Thoracic aorta (tissue), 2 donors: ENCODE data around the gene KCNK1. TPM values are rescaled to one million over a fixed set of nuclear protein-coding genes. Genes with fewer than 3 reads are reported as not detected.
"Not testable (repeated sequence)": the region's sequence is repeated elsewhere in the genome, so short reads cannot be mapped to it uniquely, and the experiment has no call there.

Experiments
- ATAC-seq: fragments of 150-250 bp; one replicate; pipeline ENCODE4 v1.8.0; 2017; ENCODE audit warnings: low read depth; ENCODE audit not compliant: insufficient number of reproducible peaks, low FRiP score
- DNase-seq: peaks from one replicate; pipeline ENCODE4 v3.0.0-alpha.2; 2020; ENCODE audit warnings: low spot score
- H3K27ac ChIP-seq, 2 donors: fragments of 200-600 bp; sonication (generic); 1 replicate in 1 of 2; 2 replicates in 1 of 2; pipeline ENCODE4 v1.5.1; 2016; ENCODE audit warnings: mild to moderate bottlenecking in 2 of 2, moderate library complexity in 2 of 2
- H3K27me3 ChIP-seq: fragments of 200-600 bp; sonication (generic); replicated peaks from 2 replicates; pipeline ENCODE4 v1.6.0; 2016; ENCODE audit warnings: mild to moderate bottlenecking; ENCODE audit not compliant: insufficient read depth
- H3K36me3 ChIP-seq: fragments of 200-600 bp; sonication (generic); one replicate; pipeline ENCODE4 v1.5.1; 2016
- H3K4me1 ChIP-seq, 2 donors: fragments of 200-600 bp; sonication (generic); 1 replicate in 1 of 2; 2 replicates in 1 of 2; pipeline versions ENCODE4 v1.5.1 to v1.6.0; 2016; ENCODE audit warnings: low read depth in 2 of 2, mild to moderate bottlenecking in 1 of 2; ENCODE audit not compliant: control insufficient read depth in 1 of 2
- H3K4me3 ChIP-seq: fragments of 200-600 bp; sonication (generic); 2 replicates; pipeline ENCODE4 v1.5.1; 2016; ENCODE audit warnings: mild to moderate bottlenecking
- H3K9me3 ChIP-seq: fragments of 200-600 bp; sonication (generic); 2 replicates; pipeline ENCODE4 v1.5.1; 2016
- total RNA-seq, 2 donors: library from RNA; depleted of rRNA; stranded (reverse); fragments of >200 nt; gene quantifications; one replicate each; pipeline versions ENCODE4 v1.1.0 to v1.2.3, GENCODE V29; 2016
- TF ChIP-seq, protein P1 (sequence below): fragments of 200-600 bp; sonication (generic); IDR thresholded peaks from one replicate; pipeline ENCODE4 v1.5.1; 2019; ENCODE audit warnings: antibody characterized with exemption

KCNK1 gene
- total RNA-seq, 2 donors from 2014 or later, result 6.2 to 8.5 TPM

DNA sequence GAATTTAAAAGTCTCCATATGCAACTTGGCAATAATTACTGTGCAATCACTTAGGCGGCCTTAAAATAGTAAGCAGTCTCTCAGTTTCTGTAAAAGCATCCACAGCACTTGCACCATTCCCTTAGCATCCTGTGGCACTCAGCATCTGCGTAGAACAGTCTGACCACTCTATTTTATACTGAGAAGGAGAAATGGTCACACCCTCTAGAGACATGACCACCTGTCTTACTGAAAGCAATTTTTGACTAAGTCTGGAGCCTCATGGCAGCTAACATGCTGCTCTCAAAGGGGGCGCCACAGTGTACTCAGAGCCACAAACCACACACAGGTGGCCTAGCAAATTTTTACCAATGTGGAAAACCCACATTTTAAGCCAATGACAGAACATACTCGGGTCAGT, 62.0 kb downstream of the KCNK1 start:
- ATAC-seq (no peak), DNase-seq (no peak)
- no peak overlapping the region for H3K27ac ChIP-seq
- no peaks in the 10 kb centered on the region for H3K36me3 ChIP-seq
- H3K9me3 ChIP-seq, result no peaks in the 10 kb centered on the region
- H3K4me1 ChIP-seq, result no peaks in the 10 kb centered on the region
- no peak overlapping the region for H3K4me3 ChIP-seq
- TF ChIP-seq, protein P1, sequence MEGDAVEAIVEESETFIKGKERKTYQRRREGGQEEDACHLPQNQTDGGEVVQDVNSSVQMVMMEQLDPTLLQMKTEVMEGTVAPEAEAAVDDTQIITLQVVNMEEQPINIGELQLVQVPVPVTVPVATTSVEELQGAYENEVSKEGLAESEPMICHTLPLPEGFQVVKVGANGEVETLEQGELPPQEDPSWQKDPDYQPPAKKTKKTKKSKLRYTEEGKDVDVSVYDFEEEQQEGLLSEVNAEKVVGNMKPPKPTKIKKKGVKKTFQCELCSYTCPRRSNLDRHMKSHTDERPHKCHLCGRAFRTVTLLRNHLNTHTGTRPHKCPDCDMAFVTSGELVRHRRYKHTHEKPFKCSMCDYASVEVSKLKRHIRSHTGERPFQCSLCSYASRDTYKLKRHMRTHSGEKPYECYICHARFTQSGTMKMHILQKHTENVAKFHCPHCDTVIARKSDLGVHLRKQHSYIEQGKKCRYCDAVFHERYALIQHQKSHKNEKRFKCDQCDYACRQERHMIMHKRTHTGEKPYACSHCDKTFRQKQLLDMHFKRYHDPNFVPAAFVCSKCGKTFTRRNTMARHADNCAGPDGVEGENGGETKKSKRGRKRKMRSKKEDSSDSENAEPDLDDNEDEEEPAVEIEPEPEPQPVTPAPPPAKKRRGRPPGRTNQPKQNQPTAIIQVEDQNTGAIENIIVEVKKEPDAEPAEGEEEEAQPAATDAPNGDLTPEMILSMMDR, result no peak
- no peaks in the 10 kb centered on the region for H3K27me3 ChIP-seq

DNA sequence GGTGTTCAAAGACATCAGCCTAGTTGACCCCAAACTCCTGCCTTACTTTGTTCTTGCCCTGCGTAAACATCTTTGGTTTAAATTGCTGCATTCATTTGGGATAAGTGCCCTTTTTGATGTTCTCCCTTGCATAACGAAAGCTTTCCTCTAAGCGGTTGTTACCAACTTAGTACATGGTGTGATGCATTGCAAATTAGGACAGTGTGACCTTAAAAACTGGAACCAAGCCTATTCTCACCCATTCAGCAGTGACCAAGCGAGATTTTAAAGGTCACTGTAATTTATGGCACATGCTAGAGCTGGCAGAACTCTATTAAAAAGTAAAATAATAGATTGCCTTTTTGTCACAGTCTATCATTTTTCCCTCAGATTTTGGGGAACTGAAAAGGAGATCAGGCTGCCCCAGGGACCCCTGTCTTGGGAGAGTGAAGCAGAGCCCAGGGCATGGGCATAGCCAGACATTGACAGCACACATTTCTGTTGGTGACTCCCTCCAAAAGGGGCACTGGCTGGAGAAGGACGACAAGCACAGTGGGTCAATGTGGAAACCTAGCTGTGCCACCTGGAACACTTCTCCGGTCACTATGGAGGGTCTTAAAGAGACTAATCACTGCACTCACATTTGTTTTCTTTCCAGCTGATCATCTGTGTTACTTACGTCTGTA, 63.9 kb downstream of the KCNK1 start:
- no peak for ATAC-seq
- TF ChIP-seq, protein P1, result no peak
- Histone ChIP-seq H3K36me3 (no peaks in the 10 kb centered on the region), H3K4me3 (no peak overlapping the region), H3K27ac (no peak overlapping the region), H3K9me3 (no peaks in the 10 kb centered on the region), H3K27me3 (no peaks in the 10 kb centered on the region), H3K4me1 (no peaks in the 10 kb centered on the region)
- DNase-seq, result no peak

DNA sequence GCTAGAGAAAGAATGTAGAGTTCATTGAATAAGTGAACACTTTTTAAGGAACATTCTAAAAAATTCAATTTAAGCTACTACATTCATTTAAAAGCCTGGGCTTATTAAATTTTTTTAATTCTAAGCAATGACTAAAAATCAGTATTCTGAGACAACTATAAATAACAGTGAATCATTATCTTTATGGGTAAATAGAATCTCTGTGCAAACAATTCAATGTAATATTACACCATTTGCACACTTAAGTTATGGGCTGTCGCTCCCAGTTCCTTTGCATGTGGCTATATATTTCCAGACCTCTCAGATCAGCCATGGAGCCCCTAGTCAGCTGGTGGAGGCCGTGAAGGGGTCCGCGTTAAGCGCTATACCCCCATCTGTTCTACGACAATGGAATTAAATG, 65.1 kb downstream of the KCNK1 start:
- Histone ChIP-seq H3K27me3 (no peaks in the 10 kb centered on the region), H3K4me1 (no peaks in the 10 kb centered on the region), H3K27ac (no peak overlapping the region), H3K36me3 (no peaks in the 10 kb centered on the region), H3K9me3 (no peaks in the 10 kb centered on the region), H3K4me3 (no peak overlapping the region)
- no peak for ATAC-seq
- no peak for DNase-seq
- TF ChIP-seq, protein P1, result no peak

DNA sequence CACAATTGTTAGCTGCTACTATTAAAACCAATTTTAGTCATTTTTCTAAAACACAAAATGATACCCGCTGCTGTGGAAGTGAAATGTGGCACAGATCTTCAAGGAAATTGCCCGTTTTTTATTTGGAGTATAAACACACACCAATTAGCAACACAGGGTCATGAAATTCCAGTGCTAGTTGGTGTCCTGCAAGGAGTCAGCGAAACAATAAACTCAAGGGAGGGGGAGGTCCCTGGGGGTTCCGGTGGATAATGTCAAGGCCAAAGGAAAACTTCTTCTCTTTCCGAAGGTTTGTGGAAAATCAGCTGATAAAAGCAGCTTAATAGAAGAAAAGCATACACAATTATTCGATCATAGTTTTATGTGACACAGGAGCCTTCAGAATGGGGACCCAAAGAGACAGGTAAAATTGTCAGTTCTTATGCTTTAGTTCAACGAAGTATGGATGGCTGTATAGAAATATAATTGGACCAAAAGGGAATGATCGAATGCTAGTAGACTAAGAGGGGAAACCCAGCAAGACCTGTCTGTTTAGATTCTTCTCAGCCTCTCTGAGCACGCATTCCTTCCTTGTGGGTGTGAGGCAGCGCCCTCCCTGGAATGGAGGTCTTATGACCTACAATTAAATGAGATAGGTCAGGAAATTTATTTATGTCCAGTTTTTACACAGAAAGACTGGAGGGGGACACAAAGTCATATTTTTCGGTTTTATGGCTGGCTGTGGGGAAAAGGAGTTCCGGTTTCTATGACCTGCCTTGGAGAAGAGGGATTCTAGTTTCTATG, 65.9 kb downstream of the KCNK1 start:
- TF ChIP-seq, protein P1, result no peak
- DNase-seq, result no peak
- Histone ChIP-seq H3K27ac (no peak overlapping the region), H3K9me3 (no peaks in the 10 kb centered on the region), H3K4me3 (no peak overlapping the region), H3K36me3 (no peaks in the 10 kb centered on the region), H3K4me1 (no peaks in the 10 kb centered on the region), H3K27me3 (no peaks in the 10 kb centered on the region)
- ATAC-seq, result no peak

DNA sequence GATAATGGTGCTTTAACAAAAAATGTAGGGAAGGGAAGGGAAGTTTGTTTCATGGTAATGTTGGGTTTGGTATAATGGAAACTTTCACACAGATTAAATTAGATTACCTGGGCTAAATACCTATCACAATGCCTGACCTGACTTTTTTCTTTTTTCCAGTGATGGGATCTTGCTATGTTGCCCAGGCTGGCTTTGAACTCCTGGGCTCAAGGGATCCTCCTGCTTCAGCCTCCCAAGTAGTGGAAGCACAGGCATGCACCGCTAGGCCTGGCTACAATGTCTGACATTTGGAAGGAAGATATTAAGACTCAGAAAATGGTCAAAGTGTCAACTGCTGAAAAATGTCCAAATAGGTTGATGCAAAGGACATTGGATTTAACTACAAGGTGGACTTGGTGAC, 67.4 kb downstream of the KCNK1 start:
- no peak for ATAC-seq
- TF ChIP-seq, protein P1, result no peak
- no peak overlapping the region for H3K27ac ChIP-seq

DNA sequence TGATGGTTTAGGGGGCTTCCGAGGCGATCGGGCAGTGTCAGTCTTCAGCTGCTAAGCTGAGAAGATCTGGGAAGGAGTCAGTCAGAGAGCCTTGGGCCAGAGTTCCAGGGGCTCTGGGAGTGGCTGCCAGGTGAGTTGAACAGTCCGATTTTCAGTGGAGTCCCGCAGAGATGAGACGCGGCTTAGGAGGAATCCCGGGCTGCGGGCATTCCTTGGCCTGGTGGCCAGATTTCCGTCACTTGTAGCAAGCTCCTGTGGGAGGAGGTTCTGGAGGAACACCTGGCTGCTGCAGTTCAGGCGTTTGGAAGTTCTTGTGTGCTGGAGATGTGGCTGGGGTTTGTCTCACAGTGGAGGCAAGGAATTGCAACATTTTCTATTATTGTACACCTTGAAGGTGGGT, 72.7 kb downstream of the KCNK1 start:
- H3K27ac ChIP-seq, H3K27me3 ChIP-seq, ATAC-seq, H3K36me3 ChIP-seq, H3K9me3 ChIP-seq, DNase-seq, H3K4me3 ChIP-seq: not testable (repeated sequence)
- peaks cover 0 to 16% of the 10 kb centered on the region in 2 donors for H3K4me1 ChIP-seq

More for the DNA sequence above, 67.4 kb downstream of the KCNK1 start:
- DNase-seq, result no peak
- Histone ChIP-seq H3K9me3 (no peaks in the 10 kb centered on the region), H3K27me3 (no peaks in the 10 kb centered on the region), H3K4me3 (no peak overlapping the region), H3K4me1 (no peaks in the 10 kb centered on the region), H3K36me3 (no peaks in the 10 kb centered on the region)
